ENCODE measurements around the gene MAD2L2.

The MAD2L2 gene

GRCh38 chr1:11653101-11653860 is 27.7 kb downstream of the MAD2L2 start:
- no peak for DNase-seq (ENCODE audit: low read depth)

GRCh38 chr1:11652203-11652780 is 28.7 kb downstream of the MAD2L2 start:
- DNase-seq (ENCODE audit: low read depth), result no peak

GRCh38 chr1:11651017-11651416 is 29.9 kb downstream of the MAD2L2 start:
- no peak for DNase-seq (ENCODE audit: low read depth)

- peak; percentile 69 for DNase-seq (ENCODE audit: low read depth)
These were observed 30.5 kb downstream of the MAD2L2 start for GRCh38 chr1:11650331-11650991.

- DNase-seq (ENCODE audit: low read depth), result no peak
These were observed 31.2 kb downstream of the MAD2L2 start for GRCh38 chr1:11649624-11650330.

- DNase-seq (ENCODE audit: low read depth), result no peak
These were observed 31.7 kb downstream of the MAD2L2 start for GRCh38 chr1:11649237-11649623.

GRCh38 chr1:11648732-11649158 is 32.2 kb downstream of the MAD2L2 start:
- DNase-seq (ENCODE audit: low read depth), result peak; percentile 25

GRCh38 chr1:11648039-11648438 is 32.9 kb downstream of the MAD2L2 start:
- no peak for DNase-seq (ENCODE audit: low read depth)

GRCh38 chr1:11647333-11647732 is 33.6 kb downstream of the MAD2L2 start:
- DNase-seq (ENCODE audit: low read depth), result no peak

- DNase-seq (ENCODE audit: low read depth), result no peak
These were observed 34.6 kb downstream of the MAD2L2 start for GRCh38 chr1:11646317-11646716.

GRCh38 chr1:11645670-11646265 is 35.2 kb downstream of the MAD2L2 start:
- peak; percentile 68 for DNase-seq (ENCODE audit: low read depth)

GRCh38 chr1:11645270-11645669 is 35.7 kb downstream of the MAD2L2 start:
- DNase-seq (ENCODE audit: low read depth), result no peak

GRCh38 chr1:11643782-11644181 is 37.2 kb downstream of the MAD2L2 start:
- no peak for DNase-seq (ENCODE audit: low read depth)

- peak; percentile 52 for DNase-seq (ENCODE audit: low read depth)
These were observed 38.4 kb downstream of the MAD2L2 start for GRCh38 chr1:11642418-11643017.

GRCh38 chr1:11641776-11642305 is 39.1 kb downstream of the MAD2L2 start:
- DNase-seq (ENCODE audit: low read depth), result no peak

- DNase-seq (ENCODE audit: low read depth), result no peak
These were observed 40.0 kb downstream of the MAD2L2 start for GRCh38 chr1:11640944-11641343.

GRCh38 chr1:11640101-11640500 is 40.8 kb downstream of the MAD2L2 start:
- no peak for DNase-seq (ENCODE audit: low read depth)

- DNase-seq (ENCODE audit: low read depth), result no peak
These were observed 41.6 kb downstream of the MAD2L2 start for GRCh38 chr1:11639372-11639771.

- no peak for DNase-seq (ENCODE audit: low read depth)
These were observed 42.8 kb downstream of the MAD2L2 start for GRCh38 chr1:11638121-11638520.

GRCh38 chr1:11634365-11635192 is 46.4 kb downstream of the MAD2L2 start:
- no peak for DNase-seq (ENCODE audit: low read depth)

Measured in activated T-helper 9 cell treated with anti-CD3 and anti-CD28 coated beads, Interleukin-2, amount 50 U/mL, for 16 hours (primary cell).